NOMO-1 treated with dmso at 0.1 percent for 144 hours (cell line): ENCODE measurements around the gene KCNJ10.
"Not testable (repeated sequence)": the region's sequence is repeated elsewhere in the genome, so short reads cannot be mapped to it uniquely, and the experiment has no call there.

Experiments used
- DNase-seq: peaks from one replicate; lab custom pipeline; 2025; ENCODE audit not compliant: unreplicated experiment; lab: John Stamatoyannopoulos, UW

KCNJ10 gene

DNA sequence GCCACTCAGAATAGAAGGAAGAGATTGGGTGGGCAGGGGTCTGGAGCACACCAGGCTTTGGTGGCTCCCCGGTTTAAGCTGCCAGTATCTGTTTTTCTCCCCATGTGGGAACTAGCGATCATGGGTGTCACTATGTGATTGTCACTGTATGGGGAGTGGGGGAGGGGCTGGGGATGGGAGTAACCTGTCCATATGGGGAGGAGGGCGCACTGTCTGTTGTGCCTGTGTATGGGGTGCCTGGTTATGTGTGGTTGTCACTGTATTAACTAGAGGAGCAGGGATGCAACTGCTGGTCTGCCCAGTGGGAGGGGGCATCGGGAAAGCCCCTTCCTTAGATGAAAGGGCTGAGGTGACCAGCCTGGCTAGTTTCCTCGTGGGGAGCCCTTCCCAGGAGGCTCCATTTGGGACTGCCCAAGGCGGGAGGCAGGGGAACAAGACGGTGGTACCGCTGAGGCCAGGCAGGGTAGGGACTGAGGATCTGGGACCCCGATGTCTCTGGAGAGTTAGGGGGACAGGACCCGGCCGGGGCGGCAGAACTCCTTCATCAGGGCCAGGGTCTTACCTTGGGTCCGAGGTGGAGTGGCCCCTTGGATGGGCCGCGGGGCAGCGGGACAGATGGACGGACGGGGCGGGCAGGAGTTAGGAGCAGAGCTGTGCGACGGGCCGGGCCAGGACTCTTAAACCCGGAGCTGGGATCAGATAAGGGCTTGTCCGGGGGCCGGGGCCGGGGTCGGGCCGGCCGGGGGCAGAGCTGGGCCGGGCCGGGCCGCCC, at the start of gene KCNJ10:
TSS of gene KCNJ10 (minus strand) at position 701 of the 772 bp plus-strand sequence. CDS start 27,628 bp downstream, outside the sequence.
- no peak for DNase-seq

DNA sequence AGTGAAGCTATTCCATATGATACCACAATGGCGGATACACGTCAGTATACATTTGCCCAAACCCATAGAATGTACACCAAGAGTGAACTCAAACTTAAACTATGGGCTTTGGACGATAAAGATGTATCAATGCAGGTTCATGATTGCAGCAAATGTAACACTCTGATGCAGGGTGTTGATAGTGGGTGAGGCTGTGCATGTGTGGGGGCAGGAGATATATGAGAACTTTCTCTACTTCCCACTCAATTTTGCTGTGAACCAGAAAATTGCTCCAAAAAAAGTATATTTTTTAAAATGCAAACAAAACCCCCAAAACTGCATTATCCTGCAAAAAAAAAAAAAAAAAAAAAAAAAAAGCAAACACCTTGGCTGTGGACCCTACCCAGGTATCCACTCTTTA, 49.0 kb upstream of the KCNJ10 start:
- DNase-seq = no peak

- DNase-seq = no peak
Measured at GRCh38 chr1:160117709-160118183, 47.8 kb upstream of the KCNJ10 start.

- DNase-seq = no peak
Measured at GRCh38 chr1:160117300-160117699, 47.3 kb upstream of the KCNJ10 start.

DNA sequence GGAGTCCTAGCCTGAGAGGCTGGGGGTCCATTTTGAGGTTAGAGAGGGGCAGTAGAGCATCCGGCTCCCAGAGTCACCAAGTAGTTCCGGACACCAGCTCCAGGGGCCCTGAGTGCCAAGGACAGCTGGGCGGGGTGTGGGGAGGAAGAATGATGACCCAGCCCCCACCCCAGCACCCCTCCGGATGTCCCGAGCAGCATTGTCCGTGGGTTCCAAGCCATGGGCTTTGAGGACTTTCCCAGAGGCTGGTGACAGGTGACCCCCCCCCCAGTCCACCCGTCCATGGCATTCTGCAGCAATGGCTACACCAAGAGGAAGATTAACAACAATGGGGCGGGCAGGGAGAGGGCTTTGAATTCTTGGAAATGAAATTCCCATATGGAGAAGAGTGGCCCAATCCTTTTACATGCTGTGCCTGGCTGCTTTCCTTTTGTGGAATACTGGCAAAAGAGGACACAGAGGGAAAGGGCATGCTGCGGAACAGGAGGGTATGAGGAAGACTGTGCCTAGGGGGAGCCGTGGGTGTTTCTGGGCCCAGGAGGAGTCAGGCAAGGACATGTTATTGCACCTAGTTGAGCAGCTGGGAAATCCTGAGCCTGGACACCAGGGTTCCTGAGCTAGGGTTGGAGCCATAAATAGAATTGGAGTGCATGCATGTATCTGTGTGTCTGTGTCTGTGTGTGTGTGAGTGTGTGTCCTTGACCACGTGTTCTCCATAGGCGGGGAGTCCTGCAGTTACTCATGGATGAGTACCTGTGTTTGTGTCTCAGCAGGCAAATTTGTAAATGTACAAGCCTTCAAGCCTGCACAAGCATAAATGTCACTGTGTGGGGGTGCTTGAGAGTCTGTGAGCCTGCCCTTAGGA, 46.6 kb upstream of the KCNJ10 start:
- DNase-seq = no peak

DNA sequence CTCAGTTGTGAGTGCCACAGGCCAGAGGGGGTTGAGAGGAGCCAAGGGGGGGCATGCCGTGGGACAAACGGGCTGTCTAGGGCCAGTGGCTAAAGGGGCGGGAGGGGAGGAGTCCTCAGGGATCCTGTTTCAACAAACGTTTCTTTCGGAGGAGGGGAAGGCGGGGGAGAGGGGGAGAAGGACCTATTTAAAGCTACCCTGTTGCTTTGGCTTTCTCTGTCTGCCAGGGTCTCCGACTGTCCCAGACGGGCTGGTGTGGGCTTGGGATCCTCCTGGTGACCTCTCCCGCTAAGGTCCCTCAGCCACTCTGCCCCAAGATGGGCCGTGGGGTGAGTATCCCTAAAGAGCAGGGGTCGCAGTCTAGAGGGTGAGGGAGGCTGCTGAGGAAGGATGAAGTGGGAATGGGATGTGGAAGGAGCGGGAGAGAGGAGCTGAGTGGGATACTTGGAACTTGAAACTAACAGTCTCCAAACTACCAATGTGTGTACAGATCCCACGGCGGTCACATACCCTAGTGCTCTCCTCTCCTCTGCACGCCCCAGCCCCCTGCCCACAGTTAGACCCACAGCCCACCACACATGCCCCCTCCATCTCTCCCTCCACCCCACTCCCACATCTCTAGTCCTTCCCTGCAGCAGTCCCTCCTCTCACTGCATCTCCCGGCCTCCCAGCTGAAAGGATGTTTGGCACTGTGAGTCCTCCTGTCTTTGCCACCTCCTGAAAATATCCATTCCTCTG, 45.8 kb upstream of the KCNJ10 start, which contains the start of gene ATP1A2:
TSS of gene ATP1A2 (plus strand) at position 215 of the 738 bp plus-strand sequence. CDS start at position 318, 103 bp downstream.
- DNase-seq = no peak

DNA sequence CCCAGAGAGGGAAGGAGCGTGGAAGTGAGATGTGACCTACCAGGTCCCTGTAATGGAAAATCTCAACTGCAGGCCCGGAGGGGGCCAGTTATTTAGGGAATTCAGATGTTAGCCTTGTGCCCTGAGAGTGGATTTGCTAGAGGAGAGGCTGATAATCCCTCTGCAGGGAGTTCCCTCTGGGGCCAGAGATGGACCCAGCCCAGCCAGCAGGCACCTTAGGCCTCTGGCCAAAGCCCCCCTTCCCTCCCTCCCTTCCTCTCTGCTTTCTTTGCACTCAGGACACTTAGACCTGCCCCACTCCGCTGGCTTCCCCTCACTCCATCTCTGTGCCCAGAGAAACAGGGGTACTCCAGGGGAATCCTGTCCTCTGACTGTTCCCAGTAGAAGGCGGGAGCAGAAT, 44.1 kb upstream of the KCNJ10 start:
- DNase-seq = no peak

DNA sequence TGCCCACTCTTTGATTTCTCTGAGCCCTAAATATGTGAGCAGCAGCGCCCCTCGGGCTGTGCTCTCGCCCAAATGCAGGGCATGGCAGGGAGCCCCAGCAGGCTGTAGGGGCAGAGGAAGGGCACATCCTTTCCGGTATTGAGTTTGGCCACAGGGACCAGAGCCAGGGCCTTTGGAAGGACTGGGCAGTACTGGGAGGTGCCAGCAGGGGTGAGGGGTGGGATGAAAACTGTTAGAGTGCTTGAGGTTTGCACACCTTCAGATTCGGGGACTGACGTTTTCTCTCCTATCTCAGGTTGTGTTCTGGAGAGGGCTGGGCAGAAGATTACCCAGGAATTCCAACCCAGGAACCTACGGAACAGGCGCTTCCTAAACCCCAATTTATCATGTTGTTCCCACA, 43.4 kb upstream of the KCNJ10 start:
- no peak for DNase-seq

DNA sequence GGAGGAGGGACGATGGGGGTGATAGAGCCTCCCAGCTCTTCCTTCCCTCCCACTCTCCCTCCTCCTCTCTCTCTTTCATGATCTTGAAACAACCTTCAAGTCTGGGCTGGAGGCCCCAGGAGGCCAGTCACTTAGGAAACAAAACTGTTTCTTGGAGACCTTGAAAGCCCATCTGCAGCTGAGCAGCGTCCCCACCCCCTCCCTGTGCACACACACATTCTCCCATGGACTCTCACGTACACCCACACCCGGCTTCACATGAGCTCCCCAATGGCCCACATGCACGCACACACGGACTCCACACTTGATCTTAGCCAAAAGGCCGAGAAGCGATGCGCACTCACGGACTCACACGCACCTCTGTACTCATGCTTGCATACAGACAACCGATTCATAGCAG, 42.4 kb upstream of the KCNJ10 start:
- DNase-seq = no peak

GRCh38 chr1:160111462-160111861, 41.5 kb upstream of the KCNJ10 start:
- DNase-seq = not testable (repeated sequence)

- no peak for DNase-seq
Measured at GRCh38 chr1:160109686-160110085, 39.7 kb upstream of the KCNJ10 start.

DNA sequence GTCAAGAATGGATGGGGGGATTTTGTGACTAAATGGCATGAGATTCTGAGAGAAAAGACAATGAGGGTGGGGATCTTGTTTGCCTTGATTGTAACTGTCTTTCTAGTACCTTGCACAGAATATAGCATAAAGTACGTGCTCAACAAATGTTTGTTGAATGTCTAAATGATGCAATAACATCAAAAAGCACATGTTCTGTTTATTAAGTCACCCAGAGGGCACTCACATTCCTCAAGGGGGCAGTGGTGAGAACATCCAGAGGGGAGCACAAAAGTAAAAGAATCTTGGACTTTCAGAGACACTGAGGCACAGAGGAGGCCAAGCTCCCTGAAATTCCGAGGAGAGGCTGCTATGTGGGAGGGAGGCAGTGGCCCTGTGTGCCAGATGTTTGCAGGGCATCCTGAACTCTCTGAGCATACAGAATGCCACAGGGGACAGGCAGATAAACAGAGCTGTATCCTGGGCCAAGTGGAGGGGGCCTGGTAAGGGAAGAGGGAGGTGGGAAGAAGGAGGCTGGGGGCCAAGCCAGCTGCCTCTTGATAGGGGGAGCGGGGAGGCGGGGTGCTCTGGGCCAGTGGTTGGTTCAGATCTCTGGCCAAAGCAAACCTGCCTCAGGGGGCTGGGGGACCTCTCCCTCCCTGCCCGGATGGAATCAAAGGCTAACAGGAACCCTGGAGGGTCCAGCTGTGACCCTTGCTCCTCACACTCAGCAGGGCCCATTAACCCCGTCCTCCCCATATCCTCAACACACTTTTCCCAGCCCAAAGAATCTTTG, 39.1 kb upstream of the KCNJ10 start:
- peak; percentile 7 for DNase-seq

- no peak for DNase-seq
Measured at GRCh38 chr1:160107512-160107911, 37.6 kb upstream of the KCNJ10 start.

DNA sequence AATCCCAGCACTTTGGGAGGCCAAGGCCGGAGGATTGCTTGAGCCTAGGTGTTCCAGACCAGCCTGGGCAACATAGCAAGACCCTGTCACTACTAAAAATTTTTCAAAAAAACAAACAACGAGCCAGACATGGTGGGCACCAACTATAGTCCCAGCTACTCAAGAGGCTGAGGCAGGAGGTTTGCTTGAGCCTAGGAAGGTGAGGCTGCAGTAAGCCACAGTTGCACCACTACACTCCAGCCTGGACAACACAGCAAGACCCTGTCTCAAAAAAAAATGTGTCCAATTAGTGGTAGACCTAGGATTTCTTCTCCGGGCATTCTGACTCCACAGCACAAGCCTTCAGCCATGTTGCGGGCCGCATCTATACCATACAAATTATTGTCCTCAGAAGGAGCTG, 35.2 kb upstream of the KCNJ10 start:
- DNase-seq = no peak

- peak; percentile 4 for DNase-seq
Measured at GRCh38 chr1:160104486-160104885, 34.5 kb upstream of the KCNJ10 start.

- no peak for DNase-seq
Measured at GRCh38 chr1:160103658-160104408, 33.9 kb upstream of the KCNJ10 start.

- no peak for DNase-seq
Measured at GRCh38 chr1:160101717-160102522, 32.0 kb upstream of the KCNJ10 start.

GRCh38 chr1:160101037-160101716, 31.2 kb upstream of the KCNJ10 start:
- peak; percentile 77 for DNase-seq
